Kidney epithelial cell (primary cell): ENCODE results near the gene FLT1. TPM values are rescaled to one million over a fixed set of nuclear protein-coding genes. Genes with fewer than 3 reads are reported as not detected.

Experiments
- DNase-seq: peaks from one replicate; pipeline ENCODE4 v3.0.0-alpha.2; 2010; ENCODE audit warnings: low read depth
- H3K27me3 ChIP-seq: 2 replicates; pipeline ENCODE4 v1.6.0; 2011; ENCODE audit warnings: low read length; ENCODE audit not compliant: control insufficient read depth, insufficient read depth
- H3K36me3 ChIP-seq: 2 replicates; pipeline ENCODE4 v1.5.1; 2011; ENCODE audit warnings: low read length; ENCODE audit not compliant: control insufficient read depth, insufficient read depth
- H3K4me3 ChIP-seq: 2 replicates; pipeline ENCODE4 v1.5.1; 2011; ENCODE audit warnings: low read depth, mild to moderate bottlenecking, control low read depth, low read length
- CTCF ChIP-seq: IDR thresholded peaks from 2 replicates; pipeline ENCODE4 v1.5.1; 2011; ENCODE audit warnings: mild to moderate bottlenecking, moderate library complexity, low read length, control low read depth, inconsistent platforms; ENCODE audit not compliant: insufficient read depth, poor library complexity, severe bottlenecking
- total RNA-seq: library from RNA; depleted of rRNA; stranded (reverse); fragments of >200 nt; gene quantifications from 2 replicates; pipeline ENCODE4 v1.2.3, GENCODE V29; 2015

Gene FLT1
- total RNA-seq, 1 donor from 2014 or later: 0.96 TPM

- H3K36me3 ChIP-seq: no peaks in the 10 kb centered on the region
- H3K27me3 ChIP-seq: no peaks in the 10 kb centered on the region
- H3K4me3 ChIP-seq: no peak overlapping the region
- DNase-seq: no peak
- no peak for TF ChIP-seq CTCF
These were observed 47.7 kb downstream of the FLT1 start for GRCh38 chr13:28447206-28447605.

GRCh38 chr13:28442839-28443238 is 52.1 kb downstream of the FLT1 start:
- Histone ChIP-seq H3K4me3 (no peak overlapping the region), H3K27me3 (no peaks in the 10 kb centered on the region), H3K36me3 (no peaks in the 10 kb centered on the region)
- no peak for DNase-seq
- TF ChIP-seq CTCF: no peak

- TF ChIP-seq CTCF: no peak
- Histone ChIP-seq H3K36me3 (no peaks in the 10 kb centered on the region), H3K27me3 (no peaks in the 10 kb centered on the region), H3K4me3 (no peak overlapping the region)
- DNase-seq: no peak
These were observed 53.4 kb downstream of the FLT1 start for GRCh38 chr13:28441529-28441928.

GRCh38 chr13:28440774-28441504 is 54.0 kb downstream of the FLT1 start:
- DNase-seq: no peak
- TF ChIP-seq CTCF: no peak
- no peak overlapping the region for H3K4me3 ChIP-seq
- no peaks in the 10 kb centered on the region for H3K27me3 ChIP-seq
- H3K36me3 ChIP-seq: no peaks in the 10 kb centered on the region

GRCh38 chr13:28438598-28439334 is 56.2 kb downstream of the FLT1 start:
- Histone ChIP-seq H3K36me3 (no peaks in the 10 kb centered on the region), H3K27me3 (no peaks in the 10 kb centered on the region), H3K4me3 (no peak overlapping the region)
- DNase-seq: no peak
- no peak for TF ChIP-seq CTCF

GRCh38 chr13:28438067-28438466 is 56.9 kb downstream of the FLT1 start:
- DNase-seq: no peak
- no peak for TF ChIP-seq CTCF
- Histone ChIP-seq H3K4me3 (no peak overlapping the region), H3K36me3 (no peaks in the 10 kb centered on the region), H3K27me3 (no peaks in the 10 kb centered on the region)
